ENCODE data around the gene CD244.

- TF ChIP-seq CTCF (conservative IDR thresholded peaks at IDR 0.05 in 1 of 2, IDR thresholded peaks at IDR 0.05 in 1 of 2; ENCODE audit: extremely low read depth in 1 of 2, insufficient read depth in 1 of 2, low read depth in 1 of 2, low read length in 2 of 2) (no peak), EZH2 (IDR thresholded peaks at IDR 0.05; ENCODE audit: borderline replicate concordance, low read length) (no peak)
These were observed 16.4 kb downstream of the CD244 start for GRCh38 chr1:160846281-160846680.
